IPS-18c (cell line): ENCODE results near the gene LMO7.

Source experiments
- H3K4me3 ChIP-seq: 2 replicates; pipeline ENCODE4 v1.7.0; 2013; ENCODE audit warnings: low read depth, mild to moderate bottlenecking, low read length, moderate library complexity; ENCODE audit not compliant: insufficient read depth
- H3K9me3 ChIP-seq: one replicate; pipeline ENCODE4 v1.6.1; 2013; ENCODE audit warnings: mild to moderate bottlenecking, low read length, moderate library complexity; ENCODE audit not compliant: control insufficient read depth, insufficient read depth

LMO7 gene

DNA sequence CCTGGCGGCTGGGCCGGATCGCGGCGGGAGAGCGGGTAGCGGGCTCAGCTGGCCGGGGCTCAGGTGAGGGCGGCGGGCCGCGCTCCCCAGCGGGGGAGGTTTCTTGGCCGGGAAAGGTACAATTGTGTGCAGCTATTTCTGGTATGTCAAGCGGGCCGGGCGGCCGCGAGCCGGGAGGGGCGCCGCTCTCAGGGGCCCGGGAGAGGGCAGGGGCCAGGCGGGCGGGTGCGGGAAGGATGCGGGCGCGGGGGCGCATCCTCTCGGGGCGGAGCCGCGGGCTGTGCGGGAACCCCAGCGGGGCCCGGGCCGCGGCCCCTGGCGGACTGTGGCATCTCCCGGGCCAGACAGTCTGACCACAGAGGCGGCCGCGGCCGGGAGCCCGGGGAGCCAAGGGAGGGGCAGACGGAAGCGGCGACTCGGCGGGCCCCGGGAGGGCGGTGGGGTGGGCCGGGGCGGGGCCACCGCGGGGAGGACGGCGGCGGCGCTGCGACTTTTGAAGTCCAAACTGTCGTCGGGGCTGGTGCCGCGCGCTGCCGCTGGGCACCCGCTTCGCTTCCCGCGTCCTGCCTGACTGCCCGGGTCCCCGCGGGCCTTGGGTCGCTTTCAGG, at the start of gene LMO7:
Gene LMO7 (plus strand): TSS at position 503 of the 608 bp plus-strand sequence. CDS start 328 bp downstream, outside the sequence.
- peak within 1 kb of the TSS; percentile 66 for H3K4me3 ChIP-seq
- no peaks in the 10 kb centered on the region for H3K9me3 ChIP-seq

DNA sequence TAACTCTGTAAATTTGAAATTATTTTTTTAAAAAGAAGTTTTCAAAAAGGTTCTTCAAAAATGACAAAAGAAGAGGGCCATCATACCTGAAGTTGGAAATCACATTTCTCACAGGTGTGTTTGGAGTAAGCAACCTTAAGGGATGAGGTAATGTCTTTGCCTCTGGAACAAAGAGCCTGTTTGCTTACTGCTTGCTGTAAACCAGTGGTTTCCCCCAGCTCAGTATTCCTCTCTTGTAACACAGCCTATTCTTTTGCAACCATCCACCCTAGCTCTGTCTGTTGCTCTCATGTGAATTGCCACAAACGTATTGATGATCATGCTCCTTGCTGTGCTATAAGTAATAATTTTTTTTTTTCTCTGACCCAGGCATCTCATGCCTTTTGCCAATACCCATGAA, 48.5 kb upstream of the LMO7 start:
- Histone ChIP-seq H3K4me3 (no peak overlapping the region), H3K9me3 (no peaks in the 10 kb centered on the region)

DNA sequence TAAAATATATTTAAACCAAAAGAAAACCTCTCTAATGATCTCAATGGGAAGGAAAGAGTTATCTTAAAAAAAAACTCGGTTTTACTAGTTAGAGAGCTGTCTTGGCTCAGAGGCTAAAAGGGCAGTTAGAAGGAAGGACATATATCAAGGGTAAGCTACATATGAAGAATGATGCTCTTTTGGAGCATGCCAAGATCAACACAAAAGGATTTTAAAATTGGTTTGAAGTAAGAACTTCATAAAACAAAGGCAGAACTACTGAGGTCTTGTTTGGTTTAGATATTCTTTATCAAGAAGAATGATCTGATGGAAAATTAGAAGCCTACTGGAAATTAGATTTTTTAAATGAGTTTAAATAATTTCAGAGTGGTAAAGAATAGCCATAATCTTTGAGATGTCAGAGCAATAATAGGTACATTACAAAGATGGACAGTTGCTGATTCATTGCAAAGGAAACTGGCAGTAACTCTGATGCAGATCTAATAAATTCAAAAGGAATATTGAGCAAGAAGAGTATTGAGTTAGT, 39.4 kb upstream of the LMO7 start:
- Histone ChIP-seq H3K9me3 (peaks cover 4% of the 10 kb centered on the region), H3K4me3 (no peak overlapping the region)

DNA sequence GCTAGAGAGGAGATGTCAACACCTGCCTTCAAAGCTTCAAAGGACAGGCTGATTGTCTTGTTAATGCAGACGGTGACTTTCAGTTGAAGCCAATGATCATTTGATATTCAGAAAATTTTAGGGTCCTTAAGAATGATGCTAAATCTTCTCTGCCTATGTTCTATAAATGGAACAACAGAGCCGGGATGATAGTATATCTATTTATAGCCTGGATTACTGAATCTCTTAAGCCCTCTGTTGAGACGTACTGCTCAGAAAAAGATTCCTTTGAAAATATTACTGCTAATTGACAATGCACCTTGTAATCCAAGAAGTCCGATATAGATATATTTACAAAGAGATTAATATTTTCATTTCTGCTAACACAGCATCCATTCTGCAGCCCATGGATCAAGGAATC, 35.8 kb upstream of the LMO7 start:
- H3K4me3 ChIP-seq = no peak overlapping the region
- H3K9me3 ChIP-seq = peaks cover 4% of the 10 kb centered on the region

DNA sequence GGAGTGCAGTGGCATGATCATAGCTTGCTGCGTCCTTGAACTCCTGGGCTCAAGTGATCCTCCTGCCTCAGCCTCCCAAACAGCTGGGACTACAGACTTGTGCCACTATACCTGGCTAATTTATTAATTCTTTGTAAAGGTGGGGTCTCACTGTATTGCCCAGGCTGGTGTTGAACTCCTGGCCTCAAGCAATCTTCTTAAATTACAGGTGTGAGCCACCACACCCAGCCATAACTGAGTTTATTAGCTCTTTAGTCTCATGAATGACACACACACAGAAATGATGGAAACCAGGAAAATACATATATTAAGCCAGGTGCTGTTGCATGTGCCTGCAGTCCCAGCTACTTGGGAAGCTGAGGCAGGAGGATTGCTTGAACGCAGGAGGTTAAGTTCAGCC, 33.1 kb upstream of the LMO7 start:
- Histone ChIP-seq H3K9me3 (peaks cover 4% of the 10 kb centered on the region), H3K4me3 (no peak overlapping the region)

DNA sequence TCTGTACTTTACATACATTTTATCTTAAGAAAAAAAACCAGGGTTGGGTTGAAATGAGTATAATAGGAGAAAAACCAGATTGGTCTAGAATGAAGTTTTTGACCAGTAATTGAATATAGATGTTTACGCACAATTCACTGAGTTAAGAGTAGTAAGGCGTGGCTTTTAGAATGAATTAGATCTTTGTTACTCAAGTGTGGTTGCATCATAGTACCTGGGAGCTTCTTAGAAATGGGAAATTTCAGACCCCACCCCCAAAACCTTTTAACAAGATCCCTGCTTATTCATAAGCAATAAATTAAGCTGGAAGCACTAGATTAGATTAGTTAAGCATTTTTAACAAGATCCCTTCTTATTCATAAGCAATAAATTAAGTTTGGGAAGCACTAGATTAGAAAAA, 28.7 kb upstream of the LMO7 start:
- no peak overlapping the region for H3K4me3 ChIP-seq
- H3K9me3 ChIP-seq = no peaks in the 10 kb centered on the region

DNA sequence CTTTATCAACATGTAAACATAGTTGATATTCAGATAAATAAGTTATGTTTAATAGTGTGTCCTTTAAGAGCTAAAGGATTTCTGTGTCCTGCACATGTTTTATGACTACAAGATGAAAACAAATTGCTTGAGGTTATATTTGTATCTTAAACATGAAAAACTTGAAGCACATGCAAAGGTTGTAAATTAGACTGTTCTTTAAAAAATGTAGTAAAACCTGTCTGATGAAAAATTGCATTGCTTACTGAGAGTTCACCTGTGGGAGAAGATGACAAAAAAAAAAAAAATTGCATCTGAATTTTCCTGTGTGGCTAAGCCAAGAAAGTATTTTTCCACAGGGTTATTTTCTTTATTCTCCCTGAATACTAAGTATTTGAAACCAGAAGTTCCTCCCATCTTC, 25.7 kb upstream of the LMO7 start:
- Histone ChIP-seq H3K9me3 (no peaks in the 10 kb centered on the region), H3K4me3 (no peak overlapping the region)

DNA sequence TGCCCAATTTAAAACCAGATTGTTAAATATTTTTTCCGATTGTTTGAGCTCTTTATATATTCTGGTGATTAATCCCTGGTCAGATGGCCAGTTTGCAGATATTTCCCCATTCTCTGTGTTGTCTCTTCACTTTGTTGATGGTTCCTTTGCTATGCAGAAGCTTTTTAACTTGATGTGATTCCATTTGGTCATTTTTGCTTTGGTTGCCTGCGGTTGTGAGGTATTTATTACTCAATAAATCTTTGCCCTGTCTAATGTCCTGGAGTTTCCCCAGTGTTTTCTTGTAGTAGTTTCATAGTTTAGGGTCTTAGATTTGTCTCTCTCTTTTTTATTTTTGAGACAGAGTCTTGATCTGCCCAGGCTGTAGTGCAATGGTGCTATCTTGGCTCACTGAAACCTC, 23.8 kb upstream of the LMO7 start:
- no peak overlapping the region for H3K4me3 ChIP-seq
- H3K9me3 ChIP-seq = no peaks in the 10 kb centered on the region

DNA sequence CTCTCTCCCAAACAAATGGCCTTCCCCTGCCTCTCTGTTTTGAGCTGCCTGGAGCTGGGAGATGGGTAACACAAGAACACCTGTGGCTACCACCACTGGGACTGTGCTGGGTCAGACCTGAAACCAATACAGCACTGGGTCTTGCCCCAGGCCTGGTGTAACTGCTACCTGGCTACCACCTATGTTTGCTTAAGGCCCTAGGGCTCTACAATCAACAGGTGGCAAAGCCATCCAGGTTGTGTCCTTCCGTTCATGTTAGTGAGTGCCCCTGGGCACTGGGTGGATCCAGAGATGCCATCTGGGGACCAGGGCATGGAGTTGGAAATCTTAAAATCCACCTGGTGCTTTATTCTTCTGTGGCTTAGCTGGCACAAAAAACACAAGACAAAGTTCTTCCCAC, 18.9 kb upstream of the LMO7 start:
- Histone ChIP-seq H3K4me3 (no peak overlapping the region), H3K9me3 (no peaks in the 10 kb centered on the region)

DNA sequence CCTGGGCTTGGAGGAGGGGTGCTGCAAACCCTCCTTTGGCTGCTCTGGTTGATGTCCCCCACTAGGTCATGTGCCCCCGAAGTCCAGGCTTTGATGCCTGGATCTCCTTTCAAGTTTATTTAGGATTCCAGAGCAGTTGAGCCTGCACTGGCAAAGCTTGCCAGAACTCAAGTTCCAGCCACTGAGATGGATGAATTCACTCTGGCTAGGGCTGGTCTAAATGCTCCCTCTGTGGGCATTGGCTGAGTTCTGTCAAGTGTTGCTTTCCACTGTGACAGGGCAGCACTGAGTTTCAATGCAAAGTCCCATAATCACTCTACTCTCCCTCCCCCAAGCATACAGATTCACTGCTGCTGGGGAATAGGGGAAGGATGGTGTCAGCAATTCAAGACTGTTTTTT, 17.8 kb upstream of the LMO7 start:
- Histone ChIP-seq H3K4me3 (no peak overlapping the region), H3K9me3 (no peaks in the 10 kb centered on the region)

DNA sequence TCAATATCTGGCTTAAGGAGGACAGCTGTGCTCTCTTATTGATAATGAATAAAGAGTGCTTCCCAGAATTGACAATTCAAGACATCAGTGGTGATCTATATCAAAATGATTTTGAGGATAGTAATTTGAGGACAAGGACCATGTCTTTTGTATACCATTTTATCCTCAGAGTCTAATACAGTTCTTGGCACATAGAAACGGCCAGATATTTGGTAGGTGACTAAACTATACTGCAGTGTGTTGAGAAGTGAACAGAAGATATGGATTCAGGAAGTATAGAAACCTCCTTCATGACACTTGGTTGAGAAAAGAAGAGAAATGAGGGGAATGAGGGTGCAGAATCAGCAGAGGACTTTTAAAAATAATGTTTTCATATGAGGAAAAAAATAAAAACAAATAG, 16.1 kb upstream of the LMO7 start:
- Histone ChIP-seq H3K4me3 (no peak overlapping the region), H3K9me3 (no peaks in the 10 kb centered on the region)

DNA sequence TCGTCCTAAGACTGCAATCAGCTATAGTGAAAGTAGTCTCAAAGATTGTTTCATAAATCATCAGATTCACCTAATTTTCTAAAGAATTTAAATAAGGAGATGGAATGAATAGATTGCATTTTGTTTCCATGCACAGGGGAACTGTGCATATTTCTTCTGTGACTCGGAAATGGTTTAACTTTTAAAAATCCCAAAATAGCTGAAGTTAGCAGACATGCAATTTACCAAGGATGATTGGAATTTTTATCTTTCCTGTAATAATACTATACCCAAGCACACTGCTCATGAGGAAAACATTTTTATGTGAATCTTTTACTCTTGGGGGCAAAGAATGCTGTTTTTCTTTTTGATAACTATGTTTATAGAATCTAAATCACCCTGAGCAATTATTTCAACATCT, 15.0 kb upstream of the LMO7 start:
- Histone ChIP-seq H3K4me3 (no peak overlapping the region), H3K9me3 (no peaks in the 10 kb centered on the region)

DNA sequence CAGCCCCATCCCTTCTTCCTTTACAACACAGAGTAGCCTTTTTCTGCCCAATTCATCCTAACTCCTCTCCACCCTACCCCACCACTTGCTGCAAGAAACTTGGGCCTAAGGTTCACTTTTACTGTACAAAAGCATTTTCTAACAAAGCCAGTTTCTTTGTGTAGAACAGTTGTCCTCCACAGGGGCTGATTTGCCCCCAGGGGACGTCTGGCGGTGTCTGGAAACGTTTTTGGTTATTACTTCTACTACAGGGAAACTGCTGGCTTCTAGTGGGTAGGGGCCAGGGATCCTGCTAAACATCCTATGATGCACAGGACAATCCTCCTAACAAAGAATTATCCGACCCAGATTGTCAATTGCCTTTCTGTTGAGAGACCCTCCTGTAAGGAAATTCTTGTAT, 7.3 kb upstream of the LMO7 start:
- H3K9me3 ChIP-seq = no peaks in the 10 kb centered on the region
- no peak overlapping the region for H3K4me3 ChIP-seq

DNA sequence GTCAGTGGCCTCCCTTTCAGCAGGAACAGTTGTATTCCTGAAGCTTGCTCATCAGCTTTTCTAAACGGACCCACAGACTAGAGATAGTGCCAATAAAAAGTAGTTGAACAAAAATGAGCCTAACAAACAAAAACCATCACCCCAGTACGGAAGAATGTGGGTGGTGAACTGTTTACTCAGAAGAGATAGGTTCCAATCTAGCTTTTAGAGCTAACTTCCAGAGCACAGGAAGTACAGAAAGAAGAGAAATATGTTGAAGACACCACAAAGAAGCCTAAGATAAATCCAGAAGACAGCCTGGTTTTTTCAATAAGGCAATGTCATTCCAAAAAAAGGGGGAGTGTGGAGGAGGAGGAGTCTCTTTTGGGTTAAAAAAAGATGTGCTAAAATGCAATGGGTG, 2.8 kb upstream of the LMO7 start:
- no peak overlapping the region for H3K4me3 ChIP-seq
- H3K9me3 ChIP-seq = no peaks in the 10 kb centered on the region

DNA sequence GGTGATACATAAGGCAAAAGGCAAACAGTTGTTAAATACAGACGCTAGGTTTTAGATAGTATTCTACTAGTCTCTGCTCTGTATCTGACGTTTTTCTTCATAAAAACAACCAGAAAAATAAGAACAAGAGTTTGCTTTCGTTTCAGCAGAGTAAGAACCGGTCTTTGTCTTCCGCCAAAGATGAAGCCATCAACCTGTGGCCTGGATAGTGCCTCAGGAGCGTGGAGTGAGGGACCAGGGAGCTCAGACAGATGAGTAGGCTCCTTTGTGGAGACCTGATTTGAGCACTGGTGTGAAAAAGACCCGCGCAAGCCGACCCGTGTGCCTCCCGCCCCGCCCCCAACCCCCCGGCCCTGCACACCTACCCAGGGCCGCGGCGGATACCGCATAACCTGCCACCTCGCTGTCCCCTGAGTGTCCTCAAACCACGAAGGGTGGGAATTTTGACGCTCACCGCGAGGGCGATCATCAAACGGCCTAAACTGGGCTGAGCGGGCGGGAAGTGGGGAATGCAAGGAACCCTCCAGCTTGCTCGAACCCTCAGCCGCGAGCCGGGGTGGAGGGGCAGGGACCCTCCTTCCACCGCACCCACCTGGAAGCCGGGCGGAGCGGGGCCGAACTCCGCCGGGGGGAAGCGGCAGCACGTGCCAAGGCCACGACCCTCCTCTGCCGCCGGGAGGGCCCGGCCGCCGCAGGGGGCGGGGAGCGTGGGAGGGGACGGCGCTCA, 866 bp upstream of the LMO7 start:
- Histone ChIP-seq H3K9me3 (no peaks in the 10 kb centered on the region), H3K4me3 (peak overlapping the region; percentile 66)

DNA sequence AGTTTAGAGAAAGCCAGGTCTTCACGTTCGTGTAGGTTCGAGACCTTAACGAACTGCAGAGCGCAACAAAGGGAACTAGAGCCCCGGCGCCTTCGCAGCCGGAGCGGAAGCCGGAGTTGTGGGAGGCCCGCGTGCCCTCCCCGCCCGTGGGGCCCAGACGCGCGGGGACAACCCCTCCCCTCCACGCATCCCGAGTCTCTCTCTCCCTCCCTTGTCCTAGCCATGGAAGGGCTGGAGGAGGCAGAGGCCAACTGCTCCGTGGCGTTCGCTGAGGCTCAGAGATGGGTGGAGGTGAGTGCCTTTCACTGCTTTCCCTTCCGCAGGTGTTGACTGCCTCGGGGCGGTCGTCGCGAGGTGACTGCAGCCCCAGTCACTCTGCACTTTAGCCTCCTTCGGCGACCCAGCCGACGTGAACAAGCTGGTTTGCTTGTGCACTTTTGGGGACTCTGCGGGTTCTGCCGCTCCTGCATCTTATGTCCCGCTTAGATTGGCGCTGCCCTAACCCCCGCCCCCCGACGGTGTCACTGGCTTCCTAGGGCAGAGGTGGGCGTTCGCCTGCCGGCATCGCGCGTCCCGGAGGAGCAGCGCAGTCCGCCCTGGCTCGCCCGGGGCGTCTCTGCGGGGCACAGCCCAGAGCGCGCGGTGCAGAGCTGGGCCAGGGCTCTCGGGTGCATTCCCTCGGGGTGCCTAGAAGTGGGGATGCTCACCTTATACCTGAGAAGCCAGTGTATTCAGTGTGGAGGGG, 478 bp downstream of the LMO7 start:
- Histone ChIP-seq H3K4me3 (peak overlapping the region; percentile 66), H3K9me3 (no peaks in the 10 kb centered on the region)

DNA sequence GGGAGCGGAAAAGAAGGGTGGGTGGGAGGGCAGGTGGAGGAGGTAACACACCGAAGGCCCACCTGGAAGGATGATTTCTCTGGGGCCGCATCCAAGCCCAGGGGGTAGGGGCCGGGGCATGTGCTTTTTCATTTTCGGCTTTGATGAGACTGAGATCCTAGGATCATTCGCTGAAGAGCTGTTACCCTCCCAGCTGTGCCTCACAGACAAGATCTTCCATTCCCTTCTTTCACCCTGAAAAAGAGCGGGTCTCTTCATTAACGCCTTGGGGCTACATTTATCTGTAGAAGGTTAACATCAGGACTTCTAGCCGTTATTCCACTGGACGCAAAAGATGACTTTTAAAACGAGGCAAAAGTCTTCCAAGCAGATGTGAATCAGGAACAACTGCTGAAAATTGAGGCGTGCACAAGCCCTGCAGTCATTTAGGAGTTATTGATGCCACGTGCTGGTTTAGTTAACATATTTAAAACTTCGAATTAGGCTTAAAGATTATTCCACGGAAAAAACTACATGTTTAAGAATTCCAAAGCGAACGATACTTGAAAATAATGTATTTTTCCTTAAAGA, 1.1 kb downstream of the LMO7 start:
- Histone ChIP-seq H3K4me3 (peak overlapping the region; percentile 66; the same call in 1 of the 2 replicates), H3K9me3 (no peaks in the 10 kb centered on the region)

DNA sequence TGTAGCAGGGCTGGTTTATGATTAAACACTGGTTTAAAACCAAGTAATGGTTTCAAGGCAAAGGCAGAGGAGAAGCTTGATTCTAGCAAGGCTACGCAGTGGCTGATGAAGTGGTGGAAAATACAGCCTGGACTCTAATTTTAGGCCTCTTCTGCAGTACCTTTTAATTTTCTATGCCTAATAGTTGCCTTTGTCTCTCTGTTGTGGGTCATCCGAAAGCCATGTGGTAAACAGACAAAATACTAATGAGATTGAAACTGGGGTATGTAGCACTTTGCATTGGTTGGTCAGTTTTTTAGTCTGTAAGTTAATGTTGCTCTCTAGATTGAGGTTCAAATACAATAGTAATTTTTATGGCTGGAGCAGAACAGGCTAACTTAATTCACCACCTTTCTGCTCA, 3.3 kb downstream of the LMO7 start:
- Histone ChIP-seq H3K9me3 (no peaks in the 10 kb centered on the region), H3K4me3 (no peak overlapping the region)
